RWPE1 (cell line): ENCODE measurements around the gene LRP1B.

Experiments used
- CTCF ChIA-PET: fragments of 350-600 bp; sonication (Branson Sonifier 250); formaldehyde crosslinking; extraction: SDS; loops from one replicate; lab custom pipeline; 2021; lab: Yijun Ruan, JAX
- POLR2A ChIA-PET: fragments of 400-600 bp; formaldehyde crosslinking; extraction: SDS; loops from one replicate; lab custom pipeline; 2020; ENCODE audit warnings: antibody characterized with exemption; ENCODE audit not compliant: low non-redundant PET; lab: Yijun Ruan, JAX
- DNase-seq: peaks from one replicate; pipeline ENCODE4 v3.0.0; 2012; ENCODE audit warnings: low spot score
- H3K27ac ChIP-seq: fragments of 450-650 bp; 2 replicates; pipeline ENCODE4 v1.5.1; 2017
- CTCF ChIP-seq: fragments of 450-650 bp; conservative IDR thresholded peaks from 2 replicates; pipeline ENCODE4 v1.5.1; 2017; ENCODE audit warnings: low read depth, mild to moderate bottlenecking

Gene LRP1B

DNA sequence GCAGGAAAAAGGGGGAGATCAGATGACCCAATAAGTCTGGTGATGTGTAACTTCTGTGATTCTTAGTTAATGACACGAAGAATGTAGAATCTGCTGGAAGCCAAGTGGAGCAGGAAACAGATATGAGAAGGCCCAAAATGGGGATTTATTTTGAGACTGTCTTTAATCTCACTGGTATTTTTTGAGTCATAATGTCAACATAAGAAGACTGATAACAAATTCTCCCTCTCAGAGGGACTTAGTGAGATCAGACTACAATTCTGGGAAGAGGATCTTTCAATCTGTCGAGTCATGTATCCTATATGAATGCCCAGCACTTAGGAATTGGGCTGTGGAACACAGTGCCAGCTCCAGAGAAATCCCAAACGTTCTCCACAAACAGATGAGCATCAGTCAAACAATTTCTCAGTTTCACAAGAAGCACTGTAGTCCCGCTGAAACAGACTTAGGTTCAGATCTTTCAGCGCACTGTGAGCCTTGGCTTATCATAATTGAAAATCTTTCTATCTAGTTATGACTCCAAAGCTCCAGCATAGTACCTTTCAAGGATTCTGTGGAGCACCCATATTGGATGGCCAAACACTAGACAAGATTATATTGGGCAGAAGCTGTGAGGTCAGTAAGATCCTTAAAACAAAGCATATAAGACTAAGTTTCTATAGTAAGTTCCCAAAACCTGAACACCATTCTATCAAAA, 738.2 kb downstream of the LRP1B start:
- no peak overlapping the region for H3K27ac ChIP-seq
- no peak for DNase-seq
- CTCF ChIA-PET = no interaction called here
- no peak for TF ChIP-seq CTCF
- POLR2A ChIA-PET = no interaction called here

DNA sequence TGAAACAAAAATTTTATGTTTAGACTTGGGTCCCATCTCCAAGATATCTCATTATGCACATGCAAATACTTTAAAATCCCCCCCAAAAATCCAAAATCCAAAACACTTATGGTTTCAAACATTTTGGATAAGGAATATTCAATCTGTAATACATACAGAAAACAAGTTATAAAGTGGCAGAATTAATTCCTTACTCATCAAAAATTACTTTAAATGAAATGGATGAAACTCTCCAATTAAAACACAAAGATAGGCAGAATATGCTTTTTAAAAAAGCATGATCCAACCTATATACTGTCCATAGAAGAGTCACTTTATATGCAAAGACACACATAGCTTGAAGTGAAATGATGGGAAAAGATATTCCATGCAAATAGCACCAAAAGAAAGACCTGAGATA, 744.6 kb downstream of the LRP1B start:
- DNase-seq = no peak
- ChIA-PET POLR2A (no interaction called here), CTCF (no interaction called here)
- no peak for TF ChIP-seq CTCF
- H3K27ac ChIP-seq = no peak overlapping the region

DNA sequence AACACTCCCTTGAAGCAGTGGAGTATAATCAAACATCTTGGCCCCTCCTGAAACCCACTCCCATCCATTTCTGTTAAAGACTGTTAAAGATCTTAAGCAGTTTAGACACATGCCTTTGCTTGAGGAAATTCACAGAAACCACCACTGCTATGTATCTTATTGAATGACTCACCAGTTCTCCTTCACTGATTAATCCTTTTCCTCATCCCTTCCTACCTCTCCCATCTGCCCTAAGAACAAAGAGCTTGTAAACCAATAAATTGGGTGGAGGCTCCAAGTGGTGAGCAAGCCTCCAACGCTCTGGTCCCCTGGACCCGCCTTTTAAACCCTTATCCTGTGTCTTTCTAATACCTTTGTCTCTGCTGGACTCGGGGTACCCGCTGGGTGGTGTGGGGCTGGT, 746.1 kb downstream of the LRP1B start:
- CTCF ChIA-PET = no interaction called here
- TF ChIP-seq CTCF = no peak
- DNase-seq = no peak
- H3K27ac ChIP-seq = no peak overlapping the region
- POLR2A ChIA-PET = no interaction called here

DNA sequence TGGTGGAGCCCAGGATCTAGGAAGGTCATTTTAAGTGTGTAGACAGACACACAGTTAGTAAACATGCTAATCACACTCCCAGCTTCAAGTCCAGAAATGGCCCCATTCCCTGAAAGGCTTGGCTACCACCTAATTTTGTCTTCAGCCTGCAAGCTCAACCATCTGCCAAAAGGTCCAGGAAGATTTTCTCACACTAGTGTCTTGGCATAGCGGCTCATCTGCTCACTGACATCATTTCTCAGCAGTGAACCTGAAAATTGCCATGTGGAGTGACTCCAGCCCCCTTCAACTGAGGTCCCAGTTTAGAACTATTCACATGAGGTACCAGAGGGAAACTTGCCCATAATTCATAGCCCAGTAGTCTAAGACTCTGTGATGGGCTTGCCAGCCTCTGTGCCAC, 748.9 kb downstream of the LRP1B start:
- POLR2A ChIA-PET = no interaction called here
- no peak for TF ChIP-seq CTCF
- H3K27ac ChIP-seq = no peak overlapping the region
- CTCF ChIA-PET = no interaction called here
- no peak for DNase-seq

DNA sequence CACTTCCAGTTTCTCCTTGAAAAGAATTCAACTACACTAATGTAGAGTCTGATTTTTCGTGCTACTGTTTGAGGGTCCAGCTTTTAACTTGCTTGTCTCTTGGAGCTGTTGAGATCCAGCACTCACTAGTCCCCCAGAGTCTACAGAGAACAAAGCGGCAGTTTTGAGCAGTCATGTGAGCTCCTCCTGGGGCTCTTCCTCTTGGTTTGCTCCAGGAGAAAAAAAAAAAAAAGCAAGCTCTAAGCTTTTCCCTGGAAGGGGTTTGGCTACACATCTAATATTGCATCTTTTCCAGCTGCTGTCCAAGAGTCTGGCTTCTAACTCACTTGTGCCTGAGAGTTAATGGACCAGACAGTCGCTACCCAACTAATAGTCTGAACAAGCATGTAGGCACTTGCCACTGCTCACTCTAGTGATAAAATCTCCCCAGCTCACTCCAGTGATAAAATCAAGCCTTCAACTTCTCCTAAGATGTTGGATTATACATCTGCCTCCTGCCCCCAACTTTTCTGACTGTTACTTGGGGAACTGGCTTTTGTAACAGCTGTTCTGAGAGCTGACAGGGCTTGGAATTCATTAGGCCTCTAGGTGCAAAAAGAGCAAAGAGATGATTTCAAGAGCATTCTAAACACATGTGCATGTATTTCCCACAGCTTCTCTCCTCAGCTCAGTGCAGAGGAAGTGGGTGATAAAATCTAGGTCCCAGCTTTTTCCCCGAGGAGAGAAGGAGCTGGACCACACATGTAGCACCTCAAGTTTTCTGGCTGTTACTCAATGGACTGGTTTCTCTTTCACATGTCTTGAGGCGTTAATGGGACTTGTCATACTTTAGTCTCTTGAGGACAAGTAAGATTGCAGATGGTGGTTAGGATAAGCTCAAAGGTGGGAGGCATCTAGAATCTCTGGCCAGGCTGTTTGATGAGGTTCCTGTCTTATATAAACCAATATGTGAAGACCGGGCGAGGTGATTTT, 750.5 kb downstream of the LRP1B start:
- ChIA-PET POLR2A (no interaction called here), CTCF (no interaction called here)
- TF ChIP-seq CTCF = no peak

GRCh38 chr2:141364821-141365220, 766.0 kb downstream of the LRP1B start:
- TF ChIP-seq CTCF = no peak
- ChIA-PET CTCF (no interaction called here), POLR2A (interaction anchor here (0.7 kb wide), 1 partner anchor 526 kb away, joined by 4 read pairs; no protein-coding TSS in a partner anchor)
- H3K27ac ChIP-seq = no peak overlapping the region
- no peak for DNase-seq

More for the DNA sequence above, 750.5 kb downstream of the LRP1B start:
- DNase-seq = no peak
- no peak overlapping the region for H3K27ac ChIP-seq
